Naive thymus-derived CD4-positive, alpha-beta T cell (primary cell): ENCODE measurements around the gene WFS1. TPM values are rescaled to one million over a fixed set of nuclear protein-coding genes. Genes with fewer than 3 reads are reported as not detected.

Source experiments
- ATAC-seq: fragments of 150-1000 bp; cut with Tn5 transposase; 2 replicates; pipeline ENCODE4 v1.10.0; 2021; ENCODE audit warnings: mild to moderate bottlenecking, moderate library complexity
- CTCF ChIA-PET: fragments of 350-600 bp; sonication (Branson Sonifier 250); formaldehyde crosslinking; loops from one replicate; lab custom pipeline; 2021; ENCODE audit warnings: antibody characterized with exemption; lab: Charles Lee
- POLR2A ChIA-PET: fragments of 350-600 bp; sonication (Branson Sonifier 250); formaldehyde crosslinking; loops from one replicate; lab custom pipeline; 2021; ENCODE audit warnings: antibody characterized with exemption, inconsistent platforms; lab: Charles Lee
- DNase-seq, 9 donors: peaks; one replicate each; pipeline versions ENCODE4 v3.0.0 to v3.0.0-alpha.2; 2020 to 2022; ENCODE audit warnings: mixed read lengths in 1 of 9
- H3K27ac ChIP-seq: one replicate; pipeline ENCODE4 v1.7.0; 2013; ENCODE audit warnings: mild to moderate bottlenecking, low read depth, low read length, moderate library complexity
- H3K27me3 ChIP-seq, 2 donors: one replicate each; pipeline ENCODE4 v1.7.0; 2013; ENCODE audit warnings: low read length in 2 of 2, mild to moderate bottlenecking in 2 of 2, moderate library complexity in 2 of 2; ENCODE audit not compliant: control insufficient read depth in 2 of 2, insufficient read depth in 2 of 2
- H3K36me3 ChIP-seq, 3 experiments: 1 replicate in 2 of 3; 2 replicates in 1 of 3; pipeline ENCODE4 v1.7.0; 2013; ENCODE audit warnings: low read length in 3 of 3, mild to moderate bottlenecking in 3 of 3, moderate library complexity in 1 of 3; ENCODE audit not compliant: insufficient read depth in 3 of 3, control insufficient read depth in 2 of 3
- H3K4me1 ChIP-seq, 2 donors: one replicate each; pipeline ENCODE4 v1.7.0; 2013; ENCODE audit warnings: low read length in 2 of 2, mild to moderate bottlenecking in 2 of 2, moderate library complexity in 1 of 2; ENCODE audit not compliant: control insufficient read depth in 2 of 2, insufficient read depth in 2 of 2
- H3K4me3 ChIP-seq: 2 replicates; pipeline ENCODE4 v1.7.0; 2013; ENCODE audit warnings: mild to moderate bottlenecking, low read length
- H3K9me3 ChIP-seq, 3 experiments: 1 replicate in 2 of 3; 2 replicates in 1 of 3; pipeline ENCODE4 v1.7.0; 2013; ENCODE audit warnings: low read length in 3 of 3; ENCODE audit not compliant: control insufficient read depth in 2 of 3
- H3K27ac Mint-ChIP-seq, 9 donors: one replicate each; pipeline ENCODE4 v1.8.0; 2020 to 2022; ENCODE audit warnings: mixed read lengths in 9 of 9, mild to moderate bottlenecking in 8 of 9, moderate library complexity in 5 of 9, inconsistent platforms in 2 of 9
- H3K27me3 Mint-ChIP-seq, 5 donors: one replicate each; pipeline ENCODE4 v1.8.0; 2021 to 2022; ENCODE audit warnings: mixed read lengths in 5 of 5, mild to moderate bottlenecking in 1 of 5
- H3K36me3 Mint-ChIP-seq, 5 donors: one replicate each; pipeline ENCODE4 v1.8.0; 2020 to 2022; ENCODE audit warnings: mixed read lengths in 5 of 5, mild to moderate bottlenecking in 3 of 5, inconsistent platforms in 1 of 5
- H3K4me1 Mint-ChIP-seq, 7 donors: one replicate each; pipeline ENCODE4 v1.8.0; 2020 to 2022; ENCODE audit warnings: mixed read lengths in 7 of 7, mild to moderate bottlenecking in 3 of 7, inconsistent platforms in 1 of 7
- H3K4me3 Mint-ChIP-seq, 10 donors: one replicate each; pipeline ENCODE4 v1.8.0; 2020 to 2022; ENCODE audit warnings: mild to moderate bottlenecking in 10 of 10, mixed read lengths in 10 of 10, moderate library complexity in 6 of 10, inconsistent platforms in 2 of 10
- H3K9me3 Mint-ChIP-seq, 11 donors: one replicate each; pipeline ENCODE4 v1.8.0; 2020 to 2022; ENCODE audit warnings: mixed read lengths in 11 of 11, mild to moderate bottlenecking in 4 of 11, inconsistent platforms in 1 of 11, moderate library complexity in 1 of 11
- intact Hi-C, 2 donors: fragments of 100-400 bp; cut with micrococcal nuclease; formaldehyde crosslinking; loops; one replicate each; pipeline ENCODE4 v1.15.1; 2023
- polyA plus RNA-seq, 2 donors: library from polyadenylated mRNA; unstranded; fragments of 300-500 nt; fragmentation: Illumina TruSeq; gene quantifications; one replicate each; pipeline ENCODE4 v1.2.3, GENCODE V29; 2021
- total RNA-seq, 6 experiments: library from RNA in 5 of 6; stranded (reverse) in 5 of 6; gene quantifications; 1 replicate in 5 of 6; 2 replicates in 1 of 6; pipeline ENCODE4 v1.2.3 and lab custom pipeline; 2021 to 2026

The WFS1 gene
- total and polyA plus RNA-seq, 7 experiments from 2014 or later = 2.8 to 6.7 (median 4.4) TPM

GRCh38 chr4:6252051-6252450, 17.6 kb upstream of the WFS1 start:
- ChIA-PET POLR2A (no interaction called here), CTCF (interaction anchor here (1.8 to 8.5 kb wide), 4 partner anchors 14 to 78 kb away, joined by 5 to 109 read pairs (median 15); no protein-coding TSS in a partner anchor)
- Mint-ChIP-seq H3K9me3 (no peaks in the 10 kb centered on the region), H3K27ac (no peak overlapping the region), H3K27me3 (peaks cover 37 to 56% (median 44%) of the 10 kb centered on the region in 5 donors), H3K4me3 (no peak overlapping the region), H3K36me3 (no peaks in the 10 kb centered on the region), H3K4me1 (peaks cover 0 to 8% (median 3%) of the 10 kb centered on the region in 7 donors)
- intact Hi-C loops = loop anchor here (5.0 kb wide), 3 partner anchors 255 to 620 kb away; no protein-coding TSS in a partner anchor
- no peaks in the 10 kb centered on the region for H3K4me1 ChIP-seq
- H3K9me3 ChIP-seq = no peaks in the 10 kb centered on the region
- no peak overlapping the region for H3K4me3 ChIP-seq
- H3K27me3 ChIP-seq = no peaks in the 10 kb centered on the region
- H3K27ac ChIP-seq = no peak overlapping the region
- DNase-seq = no peak
- no peaks in the 10 kb centered on the region for H3K36me3 ChIP-seq
- no peak for ATAC-seq

GRCh38 chr4:6253111-6253510, 16.5 kb upstream of the WFS1 start:
- Histone ChIP-seq H3K27me3 (no peaks in the 10 kb centered on the region), H3K4me3 (no peak overlapping the region), H3K9me3 (no peaks in the 10 kb centered on the region), H3K27ac (no peak overlapping the region), H3K4me1 (no peaks in the 10 kb centered on the region), H3K36me3 (no peaks in the 10 kb centered on the region)
- intact Hi-C loops = loop anchor here (5.0 kb wide), 3 partner anchors 256 to 619 kb away; no protein-coding TSS in a partner anchor
- DNase-seq = no peak
- H3K9me3 Mint-ChIP-seq = no peaks in the 10 kb centered on the region
- no peak overlapping the region for H3K4me3 Mint-ChIP-seq
- ATAC-seq = no peak
- ChIA-PET CTCF (interaction anchor here (0.6 to 8.5 kb wide), 2 partner anchors 8 to 77 kb away, joined by 3 to 109 read pairs; no protein-coding TSS in a partner anchor), POLR2A (no interaction called here)
- peaks cover 35 to 55% (median 44%) of the 10 kb centered on the region in 5 donors for H3K27me3 Mint-ChIP-seq
- no peak overlapping the region for H3K27ac Mint-ChIP-seq
- H3K36me3 Mint-ChIP-seq = no peaks in the 10 kb centered on the region
- peaks cover 0 to 15% (median 9%) of the 10 kb centered on the region in 7 donors for H3K4me1 Mint-ChIP-seq

- H3K4me3 ChIP-seq = no peak overlapping the region
- POLR2A ChIA-PET = no interaction called here
- no peak overlapping the region for H3K27ac Mint-ChIP-seq
- H3K4me1 ChIP-seq = no peaks in the 10 kb centered on the region
- H3K27me3 ChIP-seq = no peaks in the 10 kb centered on the region
- no peaks in the 10 kb centered on the region for H3K36me3 ChIP-seq
- H3K4me1 Mint-ChIP-seq = peaks cover 0 to 15% (median 9%) of the 10 kb centered on the region in 7 donors
- no peaks in the 10 kb centered on the region for H3K36me3 Mint-ChIP-seq
- no peaks in the 10 kb centered on the region for H3K9me3 Mint-ChIP-seq
- no peak overlapping the region for H3K27ac ChIP-seq
- CTCF ChIA-PET = interaction anchor here (0.6 to 8.5 kb wide), 2 partner anchors 8 to 76 kb away, joined by 3 to 109 read pairs; no protein-coding TSS in a partner anchor
- DNase-seq (no peak), ATAC-seq (no peak)
- peaks cover 27 to 46% (median 35%) of the 10 kb centered on the region in 5 donors for H3K27me3 Mint-ChIP-seq
- H3K4me3 Mint-ChIP-seq = no peak overlapping the region
- intact Hi-C loops = loop anchor here (5.0 kb wide), 3 partner anchors 257 to 618 kb away; no protein-coding TSS in a partner anchor
- no peaks in the 10 kb centered on the region for H3K9me3 ChIP-seq
Observed at GRCh38 chr4:6253961-6254360, 15.7 kb upstream of the WFS1 start.

GRCh38 chr4:6256141-6256540, 13.5 kb upstream of the WFS1 start:
- no peak overlapping the region for H3K4me3 ChIP-seq
- Mint-ChIP-seq H3K9me3 (no peaks in the 10 kb centered on the region), H3K36me3 (no peaks in the 10 kb centered on the region), H3K4me1 (peaks cover 0 to 12% (median 9%) of the 10 kb centered on the region in 7 donors), H3K27me3 (peaks cover 15 to 47% (median 34%) of the 10 kb centered on the region in 5 donors), H3K27ac (no peak overlapping the region), H3K4me3 (no peak overlapping the region)
- ChIA-PET POLR2A (no interaction called here), CTCF (no interaction called here)
- H3K27ac ChIP-seq = no peak overlapping the region
- DNase-seq = no peak
- ATAC-seq = no peak
- intact Hi-C loops = no loop called here
- no peaks in the 10 kb centered on the region for H3K9me3 ChIP-seq
- H3K36me3 ChIP-seq = no peaks in the 10 kb centered on the region
- H3K27me3 ChIP-seq = no peaks in the 10 kb centered on the region
- no peaks in the 10 kb centered on the region for H3K4me1 ChIP-seq

- Mint-ChIP-seq H3K4me1 (peaks cover 0 to 12% (median 9%) of the 10 kb centered on the region in 7 donors), H3K27me3 (peaks cover 21 to 55% (median 38%) of the 10 kb centered on the region in 5 donors), H3K36me3 (no peaks in the 10 kb centered on the region), H3K4me3 (peak overlapping the region in 1 of 10 donors; percentile 63), H3K27ac (no peak overlapping the region), H3K9me3 (no peaks in the 10 kb centered on the region)
- peak; percentile 56 for ATAC-seq
- intact Hi-C loops = no loop called here
- H3K9me3 ChIP-seq = no peaks in the 10 kb centered on the region
- H3K36me3 ChIP-seq = no peaks in the 10 kb centered on the region
- no peak overlapping the region for H3K27ac ChIP-seq
- DNase-seq = no peak
- ChIA-PET CTCF (no interaction called here), POLR2A (no interaction called here)
- H3K4me3 ChIP-seq = no peak overlapping the region
- H3K27me3 ChIP-seq = no peaks in the 10 kb centered on the region
- H3K4me1 ChIP-seq = no peaks in the 10 kb centered on the region
Observed at GRCh38 chr4:6257247-6258025, 12.2 kb upstream of the WFS1 start.

- Mint-ChIP-seq H3K27ac (no peak overlapping the region), H3K9me3 (no peaks in the 10 kb centered on the region), H3K36me3 (no peaks in the 10 kb centered on the region), H3K4me1 (peaks cover 0 to 12% (median 9%) of the 10 kb centered on the region in 7 donors), H3K4me3 (no peak overlapping the region), H3K27me3 (peaks cover 21 to 52% (median 40%) of the 10 kb centered on the region in 5 donors)
- ChIA-PET CTCF (no interaction called here), POLR2A (no interaction called here)
- H3K36me3 ChIP-seq = no peaks in the 10 kb centered on the region
- intact Hi-C loops = no loop called here
- no peak for ATAC-seq
- H3K9me3 ChIP-seq = no peaks in the 10 kb centered on the region
- H3K4me1 ChIP-seq = no peaks in the 10 kb centered on the region
- DNase-seq = no peak
- no peak overlapping the region for H3K27ac ChIP-seq
- no peak overlapping the region for H3K4me3 ChIP-seq
- H3K27me3 ChIP-seq = no peaks in the 10 kb centered on the region
Observed at GRCh38 chr4:6258026-6258360, 11.7 kb upstream of the WFS1 start.
